ENCODE measurements around the gene ATP10B.

The ATP10B gene

GRCh38 chr5:160635663-160636062 is 216.3 kb downstream of the ATP10B start:
- H3K4me1 ChIP-seq (ENCODE audit: control insufficient read depth in 1 of 2, insufficient read depth in 1 of 2, low read depth in 1 of 2, low read length in 1 of 2) = no peaks in the 10 kb centered on the region
- H3K27me3 ChIP-seq = no peaks in the 10 kb centered on the region
- no peaks in the 10 kb centered on the region for H3K36me3 ChIP-seq
- no peaks in the 10 kb centered on the region for H3K9me3 ChIP-seq
- no peak overlapping the region for H3K4me3 ChIP-seq (ENCODE audit: low read depth in 1 of 2, low read length in 1 of 2)
- TF ChIP-seq CTCF (IDR thresholded peaks at IDR 0.05) = no peak
- no peak overlapping the region for H3K27ac ChIP-seq

- no peaks in the 10 kb centered on the region for H3K9me3 ChIP-seq
- H3K27me3 ChIP-seq = no peaks in the 10 kb centered on the region
- TF ChIP-seq CTCF (IDR thresholded peaks at IDR 0.05) = no peak
- H3K4me3 ChIP-seq (ENCODE audit: low read depth in 1 of 2, low read length in 1 of 2) = no peak overlapping the region
- no peaks in the 10 kb centered on the region for H3K36me3 ChIP-seq
- H3K27ac ChIP-seq = no peak overlapping the region
- H3K4me1 ChIP-seq (ENCODE audit: control insufficient read depth in 1 of 2, insufficient read depth in 1 of 2, low read depth in 1 of 2, low read length in 1 of 2) = no peaks in the 10 kb centered on the region
Observed at GRCh38 chr5:160635046-160635445, 217.0 kb downstream of the ATP10B start.

GRCh38 chr5:160629003-160629402 is 223.0 kb downstream of the ATP10B start:
- no peak for TF ChIP-seq CTCF (IDR thresholded peaks at IDR 0.05)
- Histone ChIP-seq H3K27ac (no peak overlapping the region), H3K27me3 (no peaks in the 10 kb centered on the region), H3K4me1 (ENCODE audit: control insufficient read depth in 1 of 2, insufficient read depth in 1 of 2, low read depth in 1 of 2, low read length in 1 of 2) (no peaks in the 10 kb centered on the region), H3K36me3 (no peaks in the 10 kb centered on the region), H3K4me3 (ENCODE audit: low read depth in 1 of 2, low read length in 1 of 2) (no peak overlapping the region), H3K9me3 (no peaks in the 10 kb centered on the region)

GRCh38 chr5:160628619-160628968 is 223.4 kb downstream of the ATP10B start:
- Histone ChIP-seq H3K4me1 (ENCODE audit: control insufficient read depth in 1 of 2, insufficient read depth in 1 of 2, low read depth in 1 of 2, low read length in 1 of 2) (no peaks in the 10 kb centered on the region), H3K4me3 (ENCODE audit: low read depth in 1 of 2, low read length in 1 of 2) (no peak overlapping the region), H3K36me3 (no peaks in the 10 kb centered on the region), H3K27ac (no peak overlapping the region), H3K27me3 (no peaks in the 10 kb centered on the region), H3K9me3 (no peaks in the 10 kb centered on the region)
- TF ChIP-seq CTCF (IDR thresholded peaks at IDR 0.05) = no peak

- no peaks in the 10 kb centered on the region for H3K27me3 ChIP-seq
- TF ChIP-seq CTCF (IDR thresholded peaks at IDR 0.05) = no peak
Observed at GRCh38 chr5:160627921-160628618, 223.9 kb downstream of the ATP10B start.

More at GRCh38 chr5:160627921-160628618, 223.9 kb downstream of the ATP10B start:
- Histone ChIP-seq H3K9me3 (no peaks in the 10 kb centered on the region), H3K36me3 (no peaks in the 10 kb centered on the region), H3K4me1 (ENCODE audit: control insufficient read depth in 1 of 2, insufficient read depth in 1 of 2, low read depth in 1 of 2, low read length in 1 of 2) (no peaks in the 10 kb centered on the region), H3K4me3 (ENCODE audit: low read depth in 1 of 2, low read length in 1 of 2) (no peak overlapping the region), H3K27ac (no peak overlapping the region)

All from neutrophil (primary cell).